Peyer's patch (tissue), 4 donors: ENCODE measurements around the gene FLRT1.

ENCODE experiments used
- POLR2A ChIP-seq, 2 donors: fragments of 450-650 bp; IDR thresholded peaks; one replicate each; pipeline ENCODE4 v1.5.1; 2017; ENCODE audit warnings: antibody characterized with exemption in 2 of 2, mild to moderate bottlenecking in 2 of 2, moderate library complexity in 2 of 2
- TF ChIP-seq, protein P1 (sequence below), 6 experiments: fragments of 450-650 bp in 4 of 6; fragments of 200-600 bp in 2 of 6; sonication (generic) in 1 of 6; IDR thresholded peaks; one replicate each; pipeline ENCODE4 v1.5.1; 2017 to 2019; ENCODE audit warnings: antibody characterized with exemption in 6 of 6, mild to moderate bottlenecking in 3 of 6, moderate library complexity in 1 of 6

DNA sequence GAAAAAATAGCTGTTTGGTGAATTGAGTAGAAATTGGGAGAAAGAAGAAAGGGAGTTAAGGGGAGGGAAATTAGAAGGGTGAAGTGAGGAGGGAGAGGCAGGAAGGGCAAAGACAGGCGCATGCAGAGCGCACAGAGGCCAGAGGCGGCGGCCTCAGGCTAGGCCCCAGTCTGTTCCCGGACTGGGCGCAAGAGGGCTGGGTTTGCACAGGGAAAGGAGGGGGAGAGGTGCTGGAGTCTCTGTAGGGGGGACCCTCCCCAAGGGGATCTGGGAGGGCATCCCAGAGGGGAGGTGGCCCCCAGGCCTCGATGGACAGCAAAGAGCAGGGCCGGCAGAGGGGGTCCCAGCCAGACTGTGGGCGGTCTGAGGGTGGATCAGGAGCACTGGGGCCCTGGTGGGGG, 1.3 kb upstream of the FLRT1 start:
- TF ChIP-seq, protein P1, sequence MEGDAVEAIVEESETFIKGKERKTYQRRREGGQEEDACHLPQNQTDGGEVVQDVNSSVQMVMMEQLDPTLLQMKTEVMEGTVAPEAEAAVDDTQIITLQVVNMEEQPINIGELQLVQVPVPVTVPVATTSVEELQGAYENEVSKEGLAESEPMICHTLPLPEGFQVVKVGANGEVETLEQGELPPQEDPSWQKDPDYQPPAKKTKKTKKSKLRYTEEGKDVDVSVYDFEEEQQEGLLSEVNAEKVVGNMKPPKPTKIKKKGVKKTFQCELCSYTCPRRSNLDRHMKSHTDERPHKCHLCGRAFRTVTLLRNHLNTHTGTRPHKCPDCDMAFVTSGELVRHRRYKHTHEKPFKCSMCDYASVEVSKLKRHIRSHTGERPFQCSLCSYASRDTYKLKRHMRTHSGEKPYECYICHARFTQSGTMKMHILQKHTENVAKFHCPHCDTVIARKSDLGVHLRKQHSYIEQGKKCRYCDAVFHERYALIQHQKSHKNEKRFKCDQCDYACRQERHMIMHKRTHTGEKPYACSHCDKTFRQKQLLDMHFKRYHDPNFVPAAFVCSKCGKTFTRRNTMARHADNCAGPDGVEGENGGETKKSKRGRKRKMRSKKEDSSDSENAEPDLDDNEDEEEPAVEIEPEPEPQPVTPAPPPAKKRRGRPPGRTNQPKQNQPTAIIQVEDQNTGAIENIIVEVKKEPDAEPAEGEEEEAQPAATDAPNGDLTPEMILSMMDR (IDR thresholded peaks at IDR 0.05), result no peak
- no peak for TF ChIP-seq POLR2A (IDR thresholded peaks at IDR 0.05)
